HAP-1 (cell line): ENCODE data around the gene CLDN4.
A peak's percentile ranks its signal among the peaks of the same experiment; 100 is the strongest.
"Not testable (repeated sequence)": the region's sequence is repeated elsewhere in the genome, so short reads cannot be mapped to it uniquely, and the experiment has no call there.

ENCODE experiments used
- DNase-seq, 2 experiments: peaks; one replicate each; pipeline ENCODE4 v3.0.0-alpha.2; 2016 to 2020; ENCODE audit warnings: low spot score in 2 of 2
- H3K27me3 ChIP-seq: fragments of 250-450 bp; sonication (Bioruptor Pico); 2 replicates; pipeline ENCODE4 v1.5.1; 2020; ENCODE audit warnings: low read depth, mild to moderate bottlenecking, moderate library complexity
- H3K36me3 ChIP-seq: fragments of 250-450 bp; sonication (Bioruptor Pico); replicated peaks from 2 replicates; pipeline ENCODE4 v1.5.1; 2020; ENCODE audit warnings: mild to moderate bottlenecking
- H3K4me1 ChIP-seq: fragments of 250-450 bp; sonication (Bioruptor Pico); 2 replicates; pipeline ENCODE4 v1.5.1; 2020; ENCODE audit warnings: mild to moderate bottlenecking
- H3K4me3 ChIP-seq: fragments of 250-450 bp; sonication (Bioruptor Pico); 2 replicates; pipeline ENCODE4 v1.5.1; 2020; ENCODE audit warnings: mild to moderate bottlenecking, moderate library complexity
- H3K9me3 ChIP-seq: fragments of 250-450 bp; sonication (Bioruptor Pico); 2 replicates; pipeline ENCODE4 v1.5.1; 2020; ENCODE audit warnings: mild to moderate bottlenecking, moderate library complexity
- in situ Hi-C: fragments of 300-500 bp; cut with MboI; formaldehyde crosslinking; loops from 3 replicates; pipeline ENCODE4 v1.14.3; 2020; ENCODE audit warnings: low sequenced_read_pairs, inconsistent platforms, mixed read lengths

CLDN4 gene, protein sequence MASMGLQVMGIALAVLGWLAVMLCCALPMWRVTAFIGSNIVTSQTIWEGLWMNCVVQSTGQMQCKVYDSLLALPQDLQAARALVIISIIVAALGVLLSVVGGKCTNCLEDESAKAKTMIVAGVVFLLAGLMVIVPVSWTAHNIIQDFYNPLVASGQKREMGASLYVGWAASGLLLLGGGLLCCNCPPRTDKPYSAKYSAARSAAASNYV

DNA sequence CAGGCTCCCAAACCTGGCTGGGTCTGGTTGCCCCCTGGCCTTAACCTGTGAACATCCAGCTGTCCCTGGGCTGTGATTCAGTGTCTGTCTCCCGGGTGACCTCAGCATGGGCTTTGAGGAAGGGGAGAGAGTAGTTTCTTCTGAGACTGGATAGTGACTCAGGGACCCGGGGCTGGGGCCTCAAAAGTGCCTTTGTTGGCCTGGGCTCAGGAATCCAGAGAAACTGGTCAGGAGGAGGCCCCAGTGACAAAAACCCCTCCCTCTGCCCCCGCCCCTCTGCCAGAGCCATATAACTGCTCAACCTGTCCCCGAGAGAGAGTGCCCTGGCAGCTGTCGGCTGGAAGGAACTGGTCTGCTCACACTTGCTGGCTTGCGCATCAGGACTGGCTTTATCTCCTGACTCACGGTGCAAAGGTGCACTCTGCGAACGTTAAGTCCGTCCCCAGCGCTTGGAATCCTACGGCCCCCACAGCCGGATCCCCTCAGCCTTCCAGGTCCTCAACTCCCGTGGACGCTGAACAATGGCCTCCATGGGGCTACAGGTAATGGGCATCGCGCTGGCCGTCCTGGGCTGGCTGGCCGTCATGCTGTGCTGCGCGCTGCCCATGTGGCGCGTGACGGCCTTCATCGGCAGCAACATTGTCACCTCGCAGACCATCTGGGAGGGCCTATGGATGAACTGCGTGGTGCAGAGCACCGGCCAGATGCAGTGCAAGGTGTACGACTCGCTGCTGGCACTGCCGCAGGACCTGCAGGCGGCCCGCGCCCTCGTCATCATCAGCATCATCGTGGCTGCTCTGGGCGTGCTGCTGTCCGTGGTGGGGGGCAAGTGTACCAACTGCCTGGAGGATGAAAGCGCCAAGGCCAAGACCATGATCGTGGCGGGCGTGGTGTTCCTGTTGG, at the start of gene CLDN4:
Gene CLDN4 (plus strand): TSS at position 316 of the 903 bp plus-strand sequence. CDS start 206 bp downstream, at position 522.
- Histone ChIP-seq H3K9me3 (no peaks in the 10 kb centered on the region), H3K4me1 (no peaks in the 10 kb centered on the region), H3K36me3 (no peaks in the 10 kb centered on the region), H3K4me3 (no peak within 1 kb of the TSS), H3K27me3 (no peaks in the 10 kb centered on the region)
- in situ Hi-C loops = no loop called here
- no peak for DNase-seq

- DNase-seq = no peak
- no peaks in the 10 kb centered on the region for H3K9me3 ChIP-seq
- H3K4me1 ChIP-seq = no peaks in the 10 kb centered on the region
- H3K36me3 ChIP-seq = no peaks in the 10 kb centered on the region
- in situ Hi-C loops = no loop called here
- no peak overlapping the region for H3K4me3 ChIP-seq
- H3K27me3 ChIP-seq = peaks cover 2% of the 10 kb centered on the region; the same call in 1 of the 2 replicates
These were observed 44.2 kb upstream of the CLDN4 start for GRCh38 chr7:73786588-73786987.

- DNase-seq, H3K27me3 ChIP-seq, H3K4me1 ChIP-seq, H3K4me3 ChIP-seq, in situ Hi-C loops, H3K36me3 ChIP-seq, H3K9me3 ChIP-seq: not testable (repeated sequence)
These were observed 43.1 kb upstream of the CLDN4 start for GRCh38 chr7:73787786-73788048.

- Histone ChIP-seq H3K4me1 (no peaks in the 10 kb centered on the region), H3K4me3 (no peak overlapping the region), H3K27me3 (peaks cover 2% of the 10 kb centered on the region; the same call in 1 of the 2 replicates), H3K36me3 (no peaks in the 10 kb centered on the region), H3K9me3 (no peaks in the 10 kb centered on the region)
- in situ Hi-C loops = no loop called here
- no peak for DNase-seq
These were observed 41.7 kb upstream of the CLDN4 start for GRCh38 chr7:73789051-73789450.

DNA sequence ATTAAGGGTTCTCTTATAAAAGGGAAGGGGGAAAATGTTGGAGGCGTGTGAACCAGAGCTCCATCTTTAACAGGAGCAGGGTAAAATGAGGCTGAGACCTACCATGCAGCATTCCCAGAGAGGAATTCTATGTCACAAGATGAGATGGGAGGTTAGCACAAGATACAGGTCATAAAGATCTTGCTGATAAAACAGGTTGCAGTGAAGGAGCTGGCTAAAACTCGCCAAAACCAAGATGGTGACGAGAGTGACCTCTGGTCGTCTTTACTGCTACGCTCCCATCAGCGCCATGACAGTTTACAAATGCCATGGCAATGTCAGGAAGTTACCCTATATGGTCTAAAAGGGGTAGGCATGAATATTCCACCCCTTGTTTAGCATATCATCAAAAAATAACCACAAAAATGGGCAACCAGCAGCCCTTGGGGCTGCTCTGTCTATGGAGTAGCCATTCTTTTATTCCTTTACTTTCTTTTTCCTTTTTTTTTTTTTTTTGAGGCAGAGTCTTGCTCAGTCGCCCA, 39.6 kb upstream of the CLDN4 start:
- H3K4me3 ChIP-seq, H3K9me3 ChIP-seq, H3K27me3 ChIP-seq, H3K36me3 ChIP-seq, in situ Hi-C loops, H3K4me1 ChIP-seq, DNase-seq: not testable (repeated sequence)

GRCh38 chr7:73795188-73795587, 35.6 kb upstream of the CLDN4 start:
- H3K4me3 ChIP-seq, H3K4me1 ChIP-seq, H3K36me3 ChIP-seq, H3K9me3 ChIP-seq, in situ Hi-C loops, H3K27me3 ChIP-seq, DNase-seq: not testable (repeated sequence)

DNA sequence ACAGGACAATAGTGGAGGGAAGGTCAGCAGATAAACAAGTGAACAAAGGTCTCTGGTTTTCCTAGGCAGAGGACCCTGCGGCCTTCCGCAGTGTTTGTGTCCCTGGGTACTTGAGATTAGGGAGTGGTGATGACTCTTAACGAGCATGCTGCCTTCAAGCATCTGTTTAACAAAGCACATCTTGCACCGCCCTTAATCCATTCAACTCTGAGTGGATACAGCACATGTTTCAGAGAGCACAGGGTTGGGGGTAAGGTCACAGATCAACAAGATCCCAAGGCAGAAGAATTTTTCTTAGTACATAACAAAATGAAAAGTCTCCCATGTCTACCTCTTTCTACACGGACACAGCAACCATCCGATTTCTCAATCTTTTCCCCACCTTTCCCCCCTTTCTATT, 34.1 kb upstream of the CLDN4 start:
- H3K4me1 ChIP-seq, DNase-seq, H3K4me3 ChIP-seq, in situ Hi-C loops, H3K36me3 ChIP-seq, H3K27me3 ChIP-seq, H3K9me3 ChIP-seq: not testable (repeated sequence)

- H3K9me3 ChIP-seq, DNase-seq, H3K4me3 ChIP-seq, H3K36me3 ChIP-seq, H3K4me1 ChIP-seq, in situ Hi-C loops, H3K27me3 ChIP-seq: not testable (repeated sequence)
These were observed 33.6 kb upstream of the CLDN4 start for GRCh38 chr7:73797176-73797575.

DNA sequence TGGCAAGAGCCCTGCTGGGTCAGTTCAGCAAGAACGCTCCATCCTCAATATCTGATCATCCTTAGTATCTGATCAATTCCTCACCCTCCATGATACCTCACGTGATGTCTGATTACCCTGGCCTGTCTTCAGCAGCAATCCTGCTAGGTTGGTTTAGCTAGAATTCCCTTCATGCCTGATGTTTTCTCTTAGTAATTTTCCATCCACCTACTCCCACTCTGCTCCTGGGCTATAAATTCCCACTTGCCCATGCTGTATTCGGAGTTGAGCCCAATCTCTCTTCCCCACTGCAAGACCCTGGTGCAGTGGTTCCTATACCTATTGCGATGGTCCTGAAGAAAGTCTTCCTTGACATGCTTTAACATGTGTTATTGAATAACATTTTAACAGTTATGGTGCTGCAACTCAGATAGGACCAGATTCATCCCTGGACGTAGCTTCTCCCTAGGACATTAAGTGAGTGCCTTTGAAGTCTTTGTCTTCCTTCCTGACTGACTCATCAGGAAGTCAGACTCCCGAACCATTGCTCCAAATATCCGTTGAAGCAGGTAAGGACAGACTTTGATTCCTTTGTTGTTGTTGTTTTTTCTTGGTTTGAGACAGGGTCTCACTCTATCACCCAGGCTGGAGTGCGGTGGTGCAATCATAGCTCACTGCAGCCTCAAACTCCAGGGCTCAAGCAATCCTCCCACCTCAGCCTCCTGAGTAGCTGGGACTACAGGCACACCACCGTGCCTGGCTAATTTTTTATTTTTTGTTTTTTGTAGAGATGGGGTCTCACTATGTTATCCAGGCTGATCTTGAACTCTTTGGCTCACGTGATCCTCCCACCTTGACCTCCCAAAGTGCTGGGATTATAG, 31.3 kb upstream of the CLDN4 start:
- Histone ChIP-seq H3K4me1 (no peaks in the 10 kb centered on the region), H3K9me3 (no peaks in the 10 kb centered on the region), H3K36me3 (no peaks in the 10 kb centered on the region), H3K27me3 (no peaks in the 10 kb centered on the region), H3K4me3 (no peak overlapping the region)
- in situ Hi-C loops = no loop called here
- DNase-seq = no peak

DNA sequence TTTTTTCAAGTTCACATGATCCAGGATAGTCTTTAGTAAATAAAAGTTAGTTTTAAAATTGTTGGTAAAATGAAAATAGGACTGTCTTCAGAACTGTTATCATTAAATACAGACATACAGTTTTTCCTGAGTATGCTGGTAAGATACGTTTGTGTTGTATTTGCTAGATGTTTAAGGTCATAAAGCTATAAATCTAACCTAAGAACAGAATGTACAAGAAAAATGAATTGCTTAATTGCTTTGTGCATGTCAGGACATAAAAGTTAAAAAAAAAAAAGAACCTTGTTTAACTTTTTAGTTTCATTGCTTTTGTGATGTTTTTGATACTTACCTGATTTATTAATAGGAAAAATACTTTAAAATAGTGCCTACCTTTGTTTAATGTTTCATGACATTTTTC, 29.2 kb upstream of the CLDN4 start:
- Histone ChIP-seq H3K4me1 (no peaks in the 10 kb centered on the region), H3K4me3 (no peak overlapping the region), H3K36me3 (no peaks in the 10 kb centered on the region), H3K9me3 (no peaks in the 10 kb centered on the region), H3K27me3 (no peaks in the 10 kb centered on the region)
- DNase-seq = no peak
- in situ Hi-C loops = no loop called here

DNA sequence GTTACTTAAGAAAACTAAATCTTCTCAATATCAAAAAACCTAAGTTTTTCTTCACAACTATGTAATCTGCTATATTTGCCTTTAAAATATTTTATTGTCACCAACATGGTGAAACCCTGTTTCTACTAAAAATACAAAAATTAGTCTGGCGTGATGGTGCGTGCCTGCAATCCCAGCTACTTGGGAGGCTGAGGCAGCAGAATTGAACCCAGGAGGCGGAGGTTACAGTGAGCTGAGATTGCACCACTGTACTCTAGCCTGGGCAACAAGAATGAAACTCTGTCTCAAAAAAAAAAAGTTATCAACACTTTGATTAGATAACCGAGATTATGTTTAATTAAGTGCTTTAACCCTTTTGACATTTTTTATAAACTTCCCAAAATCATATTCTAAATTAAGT, 28.3 kb upstream of the CLDN4 start:
- in situ Hi-C loops = no loop called here
- no peaks in the 10 kb centered on the region for H3K36me3 ChIP-seq

DNA sequence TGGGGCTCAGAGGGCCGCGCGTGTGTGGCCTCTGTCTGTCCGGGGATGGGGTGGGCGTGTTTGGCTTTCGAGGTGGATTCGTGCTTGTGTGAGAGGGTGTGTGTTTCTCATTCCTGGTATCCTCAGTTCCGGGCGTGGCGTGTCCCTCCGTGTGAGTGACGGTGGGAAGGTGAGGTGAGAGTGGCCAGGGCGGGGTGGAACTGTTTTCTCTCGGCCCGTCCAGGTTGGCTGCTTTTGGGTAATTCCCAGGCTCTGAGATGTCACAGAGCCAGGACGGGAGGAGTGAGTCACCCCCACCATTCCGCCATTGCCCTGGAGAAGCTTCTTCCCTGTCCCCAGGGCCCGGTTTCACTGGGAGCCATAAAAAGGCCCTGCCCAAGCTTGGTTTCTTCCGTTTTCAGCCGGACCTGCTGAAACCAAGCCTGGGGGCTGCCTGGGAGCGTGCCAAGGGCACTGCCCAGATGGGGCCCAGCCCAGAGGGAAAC, 21.3 kb upstream of the CLDN4 start:
- no peak for DNase-seq
- H3K27me3 ChIP-seq = no peaks in the 10 kb centered on the region
- no peaks in the 10 kb centered on the region for H3K4me1 ChIP-seq
- in situ Hi-C loops = no loop called here
- H3K4me3 ChIP-seq = no peak overlapping the region
- no peaks in the 10 kb centered on the region for H3K9me3 ChIP-seq
- no peaks in the 10 kb centered on the region for H3K36me3 ChIP-seq

More for the DNA sequence above, 28.3 kb upstream of the CLDN4 start:
- H3K4me3 ChIP-seq = no peak overlapping the region
- H3K4me1 ChIP-seq = no peaks in the 10 kb centered on the region
- no peaks in the 10 kb centered on the region for H3K9me3 ChIP-seq
- no peaks in the 10 kb centered on the region for H3K27me3 ChIP-seq
- no peak for DNase-seq

DNA sequence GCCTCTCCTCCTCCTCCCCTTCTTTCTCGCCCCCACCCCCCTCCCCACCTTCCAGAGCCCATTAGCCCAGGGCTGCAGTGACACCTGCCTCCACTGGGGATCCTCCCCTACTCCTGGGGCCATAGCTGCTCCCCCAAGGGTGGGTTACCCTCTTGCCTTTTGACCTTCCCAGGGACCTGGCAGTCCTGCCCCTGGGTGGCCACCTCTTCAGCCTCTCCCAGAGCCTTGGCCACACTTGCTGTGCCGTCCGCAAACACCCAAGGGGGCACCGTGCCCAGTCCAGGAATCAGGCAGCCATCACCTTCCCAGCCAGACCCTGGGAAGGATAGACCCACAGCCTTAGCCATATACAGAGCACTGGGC, 19.8 kb upstream of the CLDN4 start:
- Histone ChIP-seq H3K27me3 (no peaks in the 10 kb centered on the region), H3K4me3 (no peak overlapping the region), H3K36me3 (no peaks in the 10 kb centered on the region), H3K9me3 (no peaks in the 10 kb centered on the region), H3K4me1 (no peaks in the 10 kb centered on the region)
- in situ Hi-C loops = no loop called here
- no peak for DNase-seq

DNA sequence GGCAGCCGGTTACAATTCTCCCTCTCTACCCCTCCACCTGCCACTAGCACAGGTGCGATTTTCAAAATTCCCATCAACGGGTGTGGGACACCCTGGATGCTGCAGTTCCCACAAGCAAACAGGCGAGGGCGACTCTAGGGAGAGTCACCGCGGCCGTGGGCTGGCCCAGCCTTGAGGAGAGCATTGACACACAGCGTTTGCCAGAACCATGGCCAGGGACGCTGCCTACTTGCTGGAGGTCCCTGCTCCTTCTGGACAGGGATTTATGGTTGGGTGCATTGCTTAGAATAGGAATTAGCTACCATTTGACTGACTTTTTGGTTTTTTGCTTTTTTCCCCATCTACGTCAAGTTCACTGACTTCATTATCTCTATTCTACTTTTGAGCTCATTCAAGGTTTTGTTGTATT, 19.0 kb upstream of the CLDN4 start:
- H3K4me3 ChIP-seq = no peak overlapping the region
- H3K27me3 ChIP-seq = no peaks in the 10 kb centered on the region
- in situ Hi-C loops = no loop called here
- no peaks in the 10 kb centered on the region for H3K36me3 ChIP-seq
- DNase-seq = peak; percentile 42 to 84
- H3K9me3 ChIP-seq = no peaks in the 10 kb centered on the region
- no peaks in the 10 kb centered on the region for H3K4me1 ChIP-seq
